Measurements from ENCODE around the gene PSME4.

GRCh38 chr2:53874401-53874950 is 96.3 kb downstream of the PSME4 start:
- no peak for TF ChIP-seq NFE2L2 (IDR thresholded peaks at IDR 0.05; ENCODE audit: low read length)
- no peak for TF ChIP-seq NFATC3 (CRISPR knock-in tag; IDR thresholded peaks at IDR 0.05)
- no peak for TF ChIP-seq EP300 (IDR thresholded peaks at IDR 0.05; ENCODE audit: low read depth in 2 of 2, low read length in 2 of 2)
- TF ChIP-seq EP300 (CRISPR knock-in tag; IDR thresholded peaks at IDR 0.05; ENCODE audit: borderline replicate concordance), result no peak
- no peak for TF ChIP-seq TCF7L2 (IDR thresholded peaks at IDR 0.05; ENCODE audit: low read depth, low read length)
- no peak for TF ChIP-seq HOXA5 (CRISPR knock-in tag; IDR thresholded peaks at IDR 0.05)
- TF ChIP-seq ZBTB33 (CRISPR knock-in tag; IDR thresholded peaks at IDR 0.05), result no peak
- TF ChIP-seq ZEB1 (IDR thresholded peaks at IDR 0.05; ENCODE audit: insufficient replicate concordance, low read depth), result no peak
- no peak for TF ChIP-seq ZNF253 (CRISPR knock-in tag; IDR thresholded peaks at IDR 0.05; ENCODE audit: borderline replicate concordance)
- TF ChIP-seq ZNF251 (CRISPR knock-in tag; IDR thresholded peaks at IDR 0.05), result no peak
- no peak for TF ChIP-seq MAX (IDR thresholded peaks at IDR 0.05)
- TF ChIP-seq ETV5 (CRISPR knock-in tag; IDR thresholded peaks at IDR 0.05; ENCODE audit: borderline replicate concordance), result no peak

Measured in HepG2 (cell line).